Measurements from ENCODE around the gene TMPRSS5.

- no peak for TF ChIP-seq CREB1 (IDR thresholded peaks at IDR 0.05)
- no peak for TF ChIP-seq CHD1 (IDR thresholded peaks at IDR 0.05; ENCODE audit: low read depth, low read length)
- no peak for TF ChIP-seq CTCF (IDR thresholded peaks at IDR 0.05; ENCODE audit: control extremely low read depth in 1 of 3, insufficient read depth in 1 of 3, low read depth in 1 of 3, low read length in 3 of 3)
- no peak for TF ChIP-seq ASH2L (IDR thresholded peaks at IDR 0.05; ENCODE audit: low read length)
- no peak for TF ChIP-seq CBX8 (IDR thresholded peaks at IDR 0.05; ENCODE audit: borderline replicate concordance, low read depth, low read length)
- TF ChIP-seq BRCA1 (IDR thresholded peaks at IDR 0.05; ENCODE audit: low read depth, low read length) = no peak
Observed at GRCh38 chr11:113670149-113670830, 35.8 kb downstream of the TMPRSS5 start.
